GM21528 (cell line): Measurements from ENCODE around the gene CCDC24.
A peak's percentile ranks its signal among the peaks of the same experiment; 100 is the strongest.

Experiments used
- ATAC-seq: cut with Tn5 transposase; IDR thresholded peaks from one replicate; pipeline ENCODE4 v1.9.1; 2021; ENCODE audit warnings: mild to moderate bottlenecking, moderate library complexity; ENCODE audit not compliant: unreplicated experiment, low FRiP score

CCDC24 gene

GRCh38 chr1:43979528-43980254 is 11.7 kb upstream of the CCDC24 start:
- ATAC-seq = no peak

GRCh38 chr1:43980255-43981134 is 10.9 kb upstream of the CCDC24 start:
- ATAC-seq = no peak

GRCh38 chr1:43981135-43981491 is 10.3 kb upstream of the CCDC24 start:
- no peak for ATAC-seq

DNA sequence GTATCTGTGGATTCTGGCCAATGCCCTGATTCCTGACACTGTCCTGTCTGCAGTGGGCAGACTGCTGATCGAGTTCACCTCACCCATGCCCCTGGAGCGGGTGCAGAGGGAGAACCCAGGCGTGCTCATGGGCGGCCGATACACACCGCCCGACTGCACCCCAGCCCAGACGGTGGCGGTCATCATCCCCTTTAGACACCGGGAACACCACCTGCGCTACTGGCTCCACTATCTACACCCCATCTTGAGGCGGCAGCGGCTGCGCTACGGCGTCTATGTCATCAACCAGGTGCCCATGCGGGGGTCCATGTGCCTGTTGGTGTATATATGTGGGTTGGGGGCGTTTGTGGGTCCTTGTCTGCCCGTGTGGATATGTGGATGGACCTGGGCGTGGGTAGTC is 9.8 kb upstream of the CCDC24 start:
- ATAC-seq = no peak

- ATAC-seq = no peak
Observed at GRCh38 chr1:43982241-43982640, 9.2 kb upstream of the CCDC24 start.

DNA sequence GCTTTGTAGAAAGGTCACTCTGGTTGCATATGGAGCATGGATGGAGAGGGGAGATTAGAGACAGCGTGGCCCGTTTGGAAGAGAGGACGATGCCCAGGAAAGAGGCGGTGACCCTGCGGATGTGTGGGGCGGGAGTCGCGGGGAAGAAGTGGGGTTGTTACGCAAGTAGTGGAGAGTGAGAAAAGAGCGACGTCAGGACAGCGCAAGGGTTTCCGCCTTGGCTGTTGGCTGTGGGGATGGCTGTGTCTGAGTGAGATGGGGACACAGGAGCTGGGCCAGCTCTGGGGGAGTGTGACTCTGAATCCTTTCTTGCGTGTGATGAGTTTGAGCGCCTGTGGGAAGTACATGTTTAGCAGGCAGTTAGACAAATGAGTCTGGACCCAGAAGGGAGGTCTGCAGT is 8.6 kb upstream of the CCDC24 start:
- ATAC-seq = no peak

GRCh38 chr1:43983253-43983899 is 8.0 kb upstream of the CCDC24 start:
- no peak for ATAC-seq

- no peak for ATAC-seq
Observed at GRCh38 chr1:43984855-43985254, 6.5 kb upstream of the CCDC24 start.

DNA sequence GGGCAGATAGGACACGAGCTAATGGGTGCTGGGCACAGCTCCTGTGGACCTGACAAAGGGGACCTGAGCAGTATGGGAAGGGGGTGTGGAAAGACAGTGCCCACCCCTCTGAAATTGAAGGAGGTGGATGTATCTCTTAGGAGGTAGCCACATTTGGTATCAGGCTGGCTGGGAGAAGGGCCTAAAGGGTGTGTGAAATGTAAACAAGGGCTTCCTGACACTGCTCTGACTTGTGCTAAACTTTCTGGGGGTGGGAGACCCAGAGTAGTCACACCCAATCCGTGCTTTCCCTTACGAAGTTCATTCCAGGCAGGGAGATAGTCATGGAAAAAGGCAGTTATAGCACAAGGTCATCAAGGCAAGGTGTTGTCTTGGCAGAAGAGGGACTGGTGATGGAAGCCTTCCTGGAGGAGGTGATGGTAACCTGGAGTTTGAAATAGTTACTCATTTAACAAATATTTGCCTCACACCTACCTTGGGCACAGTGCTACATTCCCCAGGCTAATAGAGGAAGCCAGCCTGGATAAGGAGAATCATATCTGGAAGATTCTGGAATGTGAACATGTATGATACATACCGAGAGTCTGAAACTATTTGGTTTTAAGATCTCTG is 5.3 kb upstream of the CCDC24 start:
- no peak for ATAC-seq

DNA sequence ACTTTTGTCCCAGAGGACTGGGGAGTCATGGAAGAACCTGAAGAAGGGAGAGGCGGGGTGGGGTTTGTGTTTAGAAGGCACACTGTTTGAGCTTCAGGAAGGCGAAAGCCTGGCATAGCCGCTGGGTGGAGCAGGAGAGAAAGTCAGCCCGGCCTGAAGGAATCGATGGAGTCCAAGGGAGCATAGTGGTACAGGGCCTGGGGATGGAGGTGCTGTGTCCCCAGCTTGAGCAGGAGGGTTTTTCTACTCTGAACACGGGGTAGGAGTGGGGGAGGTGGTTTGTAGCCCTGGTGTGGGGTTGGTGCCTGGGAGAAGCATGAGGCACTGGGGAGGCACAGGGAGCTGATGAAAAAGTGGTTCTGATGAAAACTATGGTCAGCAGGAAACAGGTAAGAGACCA is 4.7 kb upstream of the CCDC24 start:
- ATAC-seq = no peak

GRCh38 chr1:43987159-43987902 is 4.1 kb upstream of the CCDC24 start:
- ATAC-seq = no peak

DNA sequence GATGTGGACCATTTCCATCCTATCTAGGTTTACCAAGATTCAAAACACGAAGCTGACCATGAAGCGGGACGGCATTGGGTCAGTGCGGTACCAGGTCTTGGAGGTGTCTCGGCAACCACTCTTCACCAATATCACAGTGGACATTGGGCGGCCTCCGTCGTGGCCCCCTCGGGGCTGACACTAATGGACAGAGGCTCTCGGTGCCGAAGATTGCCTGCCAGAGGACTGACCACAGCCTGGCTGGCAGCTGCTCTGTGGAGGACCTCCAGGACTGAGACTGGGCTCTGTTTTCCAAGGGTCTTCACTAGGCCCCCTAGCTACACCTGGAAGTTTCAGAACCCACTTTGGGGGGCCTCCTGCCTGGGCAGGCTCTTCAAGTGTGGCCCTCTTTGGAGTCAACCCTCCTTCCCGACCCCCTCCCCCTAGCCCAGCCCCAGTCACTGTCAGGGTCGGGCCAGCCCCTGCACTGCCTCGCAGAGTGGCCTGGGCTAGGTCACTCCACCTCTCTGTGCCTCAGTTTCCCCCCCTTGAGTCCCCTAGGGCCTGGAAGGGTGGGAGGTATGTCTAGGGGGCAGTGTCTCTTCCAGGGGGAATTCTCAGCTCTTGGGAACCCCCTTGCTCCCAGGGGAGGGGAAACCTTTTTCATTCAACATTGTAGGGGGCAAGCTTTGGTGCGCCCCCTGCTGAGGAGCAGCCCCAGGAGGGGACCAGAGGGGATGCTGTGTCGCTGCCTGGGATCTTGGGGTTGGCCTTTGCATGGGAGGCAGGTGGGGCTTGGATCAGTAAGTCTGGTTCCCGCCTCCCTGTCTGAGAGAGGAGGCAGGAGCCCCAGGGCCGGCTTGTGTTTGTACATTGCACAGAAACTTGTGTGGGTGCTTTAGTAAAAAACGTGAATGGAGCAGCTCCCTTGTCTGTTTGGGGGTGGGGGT is 864 bp upstream of the CCDC24 start:
- no peak for ATAC-seq

- peak; percentile 6 for ATAC-seq
Observed at GRCh38 chr1:43991200-43991475, 261 bp upstream of the CCDC24 start.

DNA sequence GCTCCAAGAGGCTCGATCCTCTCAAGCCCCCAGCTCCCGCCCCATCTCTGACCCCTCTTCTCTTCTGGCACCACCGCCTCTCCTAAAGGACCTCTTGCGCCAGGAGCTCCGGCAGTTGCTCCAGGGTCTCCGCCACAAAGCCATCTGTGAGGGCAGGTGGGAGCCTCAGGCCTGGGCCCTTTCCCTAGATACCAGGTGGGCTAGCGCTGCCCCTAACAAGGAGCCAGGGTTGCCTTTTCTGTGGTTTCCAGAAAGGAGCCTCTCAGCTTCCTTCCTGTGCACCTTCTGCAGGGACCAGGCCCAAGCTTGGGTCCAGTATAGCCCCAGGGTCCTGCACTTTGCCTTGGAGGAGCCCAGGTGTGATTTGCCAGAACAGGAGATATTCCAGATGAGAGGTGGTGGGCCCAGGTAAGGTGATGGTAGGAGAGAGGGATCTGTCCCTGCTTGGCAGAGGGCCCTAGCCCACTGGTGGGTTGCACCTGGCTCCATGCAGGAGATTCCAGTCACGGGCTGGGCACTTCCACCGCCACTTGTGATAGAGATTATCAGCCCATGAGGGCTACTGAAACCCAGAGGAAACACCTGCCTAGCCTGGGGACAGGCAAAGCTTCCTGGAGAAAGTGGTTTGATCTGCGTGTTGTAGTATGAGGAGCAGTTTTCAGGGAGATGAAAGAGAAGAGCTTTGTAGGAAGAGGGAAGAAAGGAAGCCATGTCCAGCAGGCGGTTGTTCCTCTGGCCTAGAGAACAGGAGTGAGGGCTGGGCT is 1.0 kb downstream of the CCDC24 start:
- ATAC-seq = no peak

DNA sequence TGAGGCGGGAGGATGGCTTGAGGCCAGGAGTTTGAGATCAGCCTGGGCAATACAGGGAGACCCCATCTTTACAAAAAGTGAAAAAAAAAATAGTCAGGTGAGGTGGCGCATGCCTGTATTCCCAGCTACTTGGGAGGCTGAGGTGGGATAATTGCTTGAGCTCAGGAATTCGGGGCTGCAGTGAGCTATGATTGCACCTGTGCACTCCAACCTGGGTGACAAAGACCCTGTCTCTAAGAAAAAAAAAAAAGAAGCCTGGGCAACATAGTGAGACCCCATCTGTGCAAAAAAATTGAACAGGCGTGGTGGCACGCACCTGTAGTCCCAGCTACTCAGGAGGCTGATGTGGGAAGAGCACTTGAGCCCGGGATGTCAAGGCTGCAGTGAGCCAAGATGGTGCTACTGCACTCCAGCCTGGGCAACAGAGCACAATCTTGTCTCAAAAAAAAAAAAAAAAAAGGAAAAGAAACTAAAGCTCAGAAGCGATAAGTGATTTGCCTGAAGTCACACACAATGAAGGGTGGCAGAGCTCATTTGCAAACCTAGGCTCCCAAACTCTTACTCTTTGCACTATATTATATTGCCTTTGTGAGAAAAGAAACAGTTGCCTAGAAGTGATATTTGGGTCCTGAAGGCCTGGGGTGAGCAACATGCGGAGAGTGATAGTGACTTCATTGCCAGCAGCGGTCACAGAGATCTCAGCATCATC is 2.0 kb downstream of the CCDC24 start:
- no peak for ATAC-seq

DNA sequence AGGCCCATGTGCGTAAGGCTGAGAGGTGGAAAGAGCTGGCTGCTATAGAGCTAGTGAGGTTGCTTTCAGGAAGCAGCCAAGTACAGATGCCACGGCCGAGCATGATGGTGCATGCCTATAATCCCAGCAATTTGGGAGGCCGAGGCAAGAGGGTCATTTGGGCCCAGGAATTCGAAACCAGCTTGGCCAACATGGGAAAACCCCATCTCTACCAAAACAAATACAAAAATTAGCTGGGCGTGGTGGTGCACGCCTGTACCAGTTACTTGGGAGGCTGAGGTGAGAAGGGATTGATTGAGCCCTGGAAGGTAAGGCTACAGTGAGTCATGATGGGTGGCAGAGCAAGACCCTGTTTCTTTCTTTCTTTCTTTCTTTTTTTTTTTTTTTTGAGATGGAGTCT is 2.7 kb downstream of the CCDC24 start:
- ATAC-seq = no peak

GRCh38 chr1:43994794-43995790 is 3.7 kb downstream of the CCDC24 start:
- ATAC-seq = no peak
